Right atrium auricular region (tissue), 2 donors: Measurements from ENCODE around the gene GTF3C6. TPM values are rescaled to one million over a fixed set of nuclear protein-coding genes. Genes with fewer than 3 reads are reported as not detected.

Experiments
- DNase-seq: peaks from one replicate; pipeline ENCODE4 v3.0.0-alpha.2; 2019; ENCODE audit warnings: low spot score
- H3K27ac ChIP-seq, 2 donors: fragments of 200-600 bp; sonication (generic); 1 replicate in 1 of 2; 2 replicates in 1 of 2; pipeline ENCODE4 v1.5.1; 2016 to 2019
- H3K27me3 ChIP-seq, 2 donors: fragments of 200-600 bp; sonication (generic); one replicate each; pipeline versions ENCODE4 v1.5.1 to v1.6.0; 2017 to 2019
- H3K36me3 ChIP-seq: fragments of 200-600 bp; sonication (generic); one replicate; pipeline ENCODE4 v1.5.1; 2016
- H3K4me1 ChIP-seq, 2 donors: fragments of 200-600 bp; sonication (generic); one replicate each; pipeline versions ENCODE4 v1.5.1 to v1.6.0; 2017 to 2019
- H3K4me3 ChIP-seq, 2 donors: fragments of 200-600 bp; sonication (generic); 1 replicate in 1 of 2; 2 replicates in 1 of 2; pipeline ENCODE4 v1.5.1; 2017 to 2019; ENCODE audit warnings: mild to moderate bottlenecking in 1 of 2, moderate library complexity in 1 of 2
- H3K9me3 ChIP-seq, 2 donors: fragments of 200-600 bp; sonication (generic); one replicate each; pipeline ENCODE4 v1.5.1; 2019
- total RNA-seq, 2 donors: library from RNA; depleted of rRNA; stranded (reverse); fragments of >200 nt; gene quantifications; one replicate each; pipeline ENCODE4 v1.1.0, GENCODE V29; 2016
- TF ChIP-seq, protein P1 (sequence below), 2 donors: fragments of 200-600 bp; sonication (generic); IDR thresholded peaks; one replicate each; pipeline ENCODE4 v1.5.1; 2019; ENCODE audit warnings: antibody characterized with exemption in 2 of 2

The GTF3C6 gene, protein sequence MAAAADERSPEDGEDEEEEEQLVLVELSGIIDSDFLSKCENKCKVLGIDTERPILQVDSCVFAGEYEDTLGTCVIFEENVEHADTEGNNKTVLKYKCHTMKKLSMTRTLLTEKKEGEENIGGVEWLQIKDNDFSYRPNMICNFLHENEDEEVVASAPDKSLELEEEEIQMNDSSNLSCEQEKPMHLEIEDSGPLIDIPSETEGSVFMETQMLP
- total RNA-seq: 10 to 100 TPM; 51.0 to 78.1 TPM

DNA sequence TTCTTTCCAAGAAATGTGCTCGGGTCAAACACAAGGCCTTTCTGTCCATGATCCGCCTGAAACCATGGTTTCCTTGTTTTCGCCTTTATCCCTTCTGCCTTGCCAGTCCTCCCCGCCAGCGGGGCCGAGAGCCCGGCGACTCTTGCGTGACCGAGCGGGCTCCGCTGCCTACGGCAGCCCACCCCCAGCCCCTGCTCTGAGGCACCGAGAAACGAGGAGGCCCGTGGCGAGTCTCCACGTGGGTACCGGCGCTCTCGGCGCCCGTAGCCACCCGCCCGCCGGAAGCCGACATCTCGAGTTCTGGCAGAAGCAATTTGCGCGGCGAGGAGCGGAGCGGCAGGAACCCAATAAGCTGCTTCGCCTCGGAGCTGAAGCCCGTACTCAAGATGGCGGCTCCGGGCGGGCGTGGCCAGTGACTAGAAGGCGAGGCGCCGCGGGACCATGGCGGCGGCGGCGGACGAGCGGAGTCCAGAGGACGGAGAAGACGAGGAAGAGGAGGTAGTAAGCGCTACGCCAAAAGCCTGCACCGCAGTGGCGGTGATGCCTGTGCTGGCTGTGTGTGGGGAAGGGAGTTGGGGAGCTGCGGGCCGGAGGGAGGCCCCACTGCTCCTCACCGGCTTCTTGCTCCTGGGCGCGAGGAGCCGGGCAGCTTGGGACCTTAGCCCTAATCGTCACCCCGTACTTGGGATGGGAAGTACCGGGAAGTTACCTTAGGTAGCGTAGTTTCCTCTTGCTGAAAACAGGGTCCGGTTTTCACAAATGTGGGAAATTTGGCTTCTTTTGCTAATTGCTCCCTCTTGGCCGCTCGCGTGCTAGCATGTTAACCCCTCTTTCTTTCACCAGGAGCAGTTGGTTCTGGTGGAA, at the start of gene GTF3C6:
Gene GTF3C6 (plus strand): TSS at position 378 of the 864 bp plus-strand sequence. CDS start 64 bp downstream, at position 442.
- Histone ChIP-seq H3K27ac (peak within 1 kb of the TSS; percentile 87 to 93), H3K36me3 (peaks cover 30% of the 10 kb centered on the region)
- TF ChIP-seq, protein P1, sequence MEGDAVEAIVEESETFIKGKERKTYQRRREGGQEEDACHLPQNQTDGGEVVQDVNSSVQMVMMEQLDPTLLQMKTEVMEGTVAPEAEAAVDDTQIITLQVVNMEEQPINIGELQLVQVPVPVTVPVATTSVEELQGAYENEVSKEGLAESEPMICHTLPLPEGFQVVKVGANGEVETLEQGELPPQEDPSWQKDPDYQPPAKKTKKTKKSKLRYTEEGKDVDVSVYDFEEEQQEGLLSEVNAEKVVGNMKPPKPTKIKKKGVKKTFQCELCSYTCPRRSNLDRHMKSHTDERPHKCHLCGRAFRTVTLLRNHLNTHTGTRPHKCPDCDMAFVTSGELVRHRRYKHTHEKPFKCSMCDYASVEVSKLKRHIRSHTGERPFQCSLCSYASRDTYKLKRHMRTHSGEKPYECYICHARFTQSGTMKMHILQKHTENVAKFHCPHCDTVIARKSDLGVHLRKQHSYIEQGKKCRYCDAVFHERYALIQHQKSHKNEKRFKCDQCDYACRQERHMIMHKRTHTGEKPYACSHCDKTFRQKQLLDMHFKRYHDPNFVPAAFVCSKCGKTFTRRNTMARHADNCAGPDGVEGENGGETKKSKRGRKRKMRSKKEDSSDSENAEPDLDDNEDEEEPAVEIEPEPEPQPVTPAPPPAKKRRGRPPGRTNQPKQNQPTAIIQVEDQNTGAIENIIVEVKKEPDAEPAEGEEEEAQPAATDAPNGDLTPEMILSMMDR (IDR thresholded peaks at IDR 0.05): peak in 1 of 2 donors; percentile 24

DNA sequence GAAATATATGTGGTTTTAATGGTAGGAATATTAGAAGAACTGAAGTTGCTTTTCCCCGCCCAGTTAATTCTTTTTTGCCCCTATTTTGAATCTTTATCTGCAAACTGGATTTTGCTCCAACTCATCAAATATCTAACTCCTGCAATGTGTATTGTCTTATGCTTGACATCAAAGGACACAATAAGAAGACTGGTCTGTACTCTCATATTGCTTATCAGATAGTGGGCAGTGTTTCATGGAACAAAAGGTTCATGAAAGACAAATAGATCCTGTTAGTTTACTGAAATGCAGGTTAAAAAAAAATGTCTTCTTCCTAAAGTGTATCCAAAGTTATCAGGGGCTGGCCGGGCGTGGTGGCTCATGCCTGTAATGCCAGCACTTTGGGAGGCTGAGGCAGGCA, 27.7 kb upstream of the GTF3C6 start:
- H3K9me3 ChIP-seq: no peaks in the 10 kb centered on the region
- H3K36me3 ChIP-seq: no peaks in the 10 kb centered on the region
- no peaks in the 10 kb centered on the region for H3K4me1 ChIP-seq
- no peaks in the 10 kb centered on the region for H3K27me3 ChIP-seq
- H3K27ac ChIP-seq: no peak overlapping the region
- no peak overlapping the region for H3K4me3 ChIP-seq
- TF ChIP-seq, protein P1 (IDR thresholded peaks at IDR 0.05): no peak
- DNase-seq: peak; percentile 5

More for the DNA sequence above, at the start of gene GTF3C6:
- H3K4me3 ChIP-seq: peak within 1 kb of the TSS; percentile 72 to 87
- H3K27me3 ChIP-seq: no peaks in the 10 kb centered on the region
- no peaks in the 10 kb centered on the region for H3K9me3 ChIP-seq
- H3K4me1 ChIP-seq: peaks cover 0 to 12% of the 10 kb centered on the region in 2 donors
- DNase-seq: peak; percentile 96

DNA sequence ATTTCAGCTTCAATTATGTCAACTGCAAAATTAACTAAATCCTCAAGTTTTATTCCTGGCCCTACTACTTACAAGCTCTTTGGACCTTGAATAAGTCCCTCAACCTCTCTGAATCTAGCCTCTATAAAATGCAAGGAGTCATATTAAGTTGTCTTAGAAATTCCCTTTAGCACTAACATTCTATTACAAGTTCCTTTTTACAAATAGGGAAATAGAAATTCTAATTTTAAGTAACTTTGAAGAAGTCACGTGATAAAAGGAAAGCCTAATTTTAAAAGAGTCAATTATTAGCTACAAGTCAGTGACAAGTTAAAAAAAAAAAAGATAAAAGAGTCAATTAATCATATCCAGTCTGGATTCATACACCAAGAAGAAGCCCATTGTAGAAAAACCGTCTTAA, 24.6 kb upstream of the GTF3C6 start:
- no peak overlapping the region for H3K27ac ChIP-seq
- TF ChIP-seq, protein P1 (IDR thresholded peaks at IDR 0.05): no peak
- H3K36me3 ChIP-seq: no peaks in the 10 kb centered on the region
- DNase-seq: no peak
- no peak overlapping the region for H3K4me3 ChIP-seq
- no peaks in the 10 kb centered on the region for H3K27me3 ChIP-seq
- no peaks in the 10 kb centered on the region for H3K9me3 ChIP-seq
- no peaks in the 10 kb centered on the region for H3K4me1 ChIP-seq

DNA sequence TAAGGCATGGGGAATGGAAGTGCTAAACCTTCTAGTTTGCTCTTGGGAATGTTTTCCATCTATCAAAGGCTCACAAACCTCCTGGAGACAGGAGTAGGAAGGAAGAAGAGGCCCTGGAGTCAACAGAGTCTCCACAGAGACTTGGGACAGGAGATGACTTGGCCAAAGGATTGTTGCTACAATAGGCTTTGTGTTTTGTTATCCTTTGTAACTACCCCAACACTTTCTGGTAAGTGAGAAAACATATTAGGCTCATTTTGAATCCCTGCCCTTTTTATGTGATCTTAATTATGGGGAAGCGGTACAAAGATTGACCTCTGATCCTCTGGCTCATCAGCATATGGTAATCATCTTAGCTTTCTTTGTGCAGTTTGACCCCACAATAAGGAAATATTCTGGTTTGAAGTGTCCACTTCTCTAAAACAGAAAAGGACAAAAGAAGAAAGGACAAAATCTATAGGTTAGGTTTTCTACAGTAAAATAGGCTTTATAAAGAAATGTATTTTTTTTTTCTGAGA, 24.1 kb upstream of the GTF3C6 start:
- Histone ChIP-seq H3K4me3 (no peak overlapping the region), H3K9me3 (no peaks in the 10 kb centered on the region), H3K27me3 (no peaks in the 10 kb centered on the region), H3K27ac (no peak overlapping the region), H3K36me3 (no peaks in the 10 kb centered on the region), H3K4me1 (no peaks in the 10 kb centered on the region)
- TF ChIP-seq, protein P1 (IDR thresholded peaks at IDR 0.05): no peak
- DNase-seq: no peak

DNA sequence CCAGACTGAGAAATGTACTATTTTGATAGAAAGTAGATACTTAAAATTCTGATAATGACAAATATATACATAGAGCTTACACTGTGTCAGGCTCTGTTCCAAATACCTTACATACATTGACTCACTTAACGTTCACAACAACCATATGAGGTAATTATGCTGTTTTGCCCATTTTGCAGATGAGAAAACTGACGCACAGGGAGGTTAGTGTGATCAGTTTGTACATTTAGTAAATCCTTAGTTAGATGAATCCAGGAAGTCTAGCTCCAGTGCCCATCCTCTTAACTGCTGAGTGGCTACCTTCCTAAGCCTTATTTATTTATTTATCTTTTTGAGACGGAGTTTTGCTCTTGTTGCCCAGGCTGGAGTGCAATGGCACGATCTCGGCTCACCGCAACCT, 23.3 kb upstream of the GTF3C6 start:
- no peaks in the 10 kb centered on the region for H3K36me3 ChIP-seq
- no peaks in the 10 kb centered on the region for H3K27me3 ChIP-seq
- no peaks in the 10 kb centered on the region for H3K4me1 ChIP-seq
- DNase-seq: no peak
- H3K27ac ChIP-seq: no peak overlapping the region
- TF ChIP-seq, protein P1 (IDR thresholded peaks at IDR 0.05): no peak
- no peaks in the 10 kb centered on the region for H3K9me3 ChIP-seq
- no peak overlapping the region for H3K4me3 ChIP-seq
